Measurements from ENCODE around the gene GSC.

- TF ChIP-seq CTCF (conservative IDR thresholded peaks at IDR 0.05; ENCODE audit: low read depth, low read length) (no peak), EZH2phosphoT487 (IDR thresholded peaks at IDR 0.05; ENCODE audit: borderline replicate concordance, low read length) (no peak)
These were observed 1.4 kb upstream of the GSC start for GRCh38 chr14:94771158-94771905.

Data from PC-3 (cell line).